Superior temporal gyrus (tissue), 1 donor: Measurements from ENCODE around the gene EDEM2.
"Not testable (repeated sequence)": the region's sequence is repeated elsewhere in the genome, so short reads cannot be mapped to it uniquely, and the experiment has no call there.

Source experiments
- DNase-seq: peaks from one replicate; pipeline ENCODE4 v3.0.0-alpha.2; 2016; ENCODE audit errors: extremely low spot score

Gene EDEM2

DNA sequence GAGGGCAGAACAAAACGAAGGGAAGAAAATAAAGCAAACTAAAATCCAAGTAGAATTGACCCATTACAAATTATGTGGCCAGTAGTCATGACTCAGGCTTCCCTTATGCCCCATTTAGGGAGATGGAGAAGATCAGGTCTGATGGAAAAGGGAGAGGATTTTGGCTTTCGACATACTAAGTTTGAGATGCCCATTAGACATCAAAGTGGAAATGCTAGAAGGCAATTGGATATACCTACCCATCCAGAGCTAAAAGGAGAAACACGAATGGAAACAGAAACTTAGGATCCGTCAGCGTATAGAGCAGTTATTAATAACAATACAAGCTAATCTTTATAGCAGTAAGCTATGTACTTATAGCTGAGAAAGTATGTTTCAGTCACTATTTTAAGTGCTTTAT, 59.3 kb downstream of the EDEM2 start:
- DNase-seq = no peak

DNA sequence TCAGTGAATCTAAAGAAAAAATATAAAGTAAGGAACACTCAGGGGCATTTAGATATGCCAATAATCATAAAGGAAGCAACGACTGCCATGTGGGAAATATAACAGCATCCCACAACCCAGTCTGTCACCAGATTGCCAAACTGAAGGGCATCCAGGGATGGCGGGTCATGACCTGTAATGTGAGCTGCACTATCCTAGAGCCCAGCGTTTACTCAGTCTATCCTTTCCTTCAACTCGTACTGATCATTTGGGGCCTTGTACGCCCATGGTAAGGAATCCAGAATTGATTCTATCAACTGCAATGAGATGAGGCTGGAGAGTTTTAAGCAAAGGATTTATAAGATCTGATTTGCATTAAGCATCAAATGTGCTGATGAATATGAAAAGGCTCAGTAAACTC, 59.8 kb downstream of the EDEM2 start:
- no peak for DNase-seq

DNA sequence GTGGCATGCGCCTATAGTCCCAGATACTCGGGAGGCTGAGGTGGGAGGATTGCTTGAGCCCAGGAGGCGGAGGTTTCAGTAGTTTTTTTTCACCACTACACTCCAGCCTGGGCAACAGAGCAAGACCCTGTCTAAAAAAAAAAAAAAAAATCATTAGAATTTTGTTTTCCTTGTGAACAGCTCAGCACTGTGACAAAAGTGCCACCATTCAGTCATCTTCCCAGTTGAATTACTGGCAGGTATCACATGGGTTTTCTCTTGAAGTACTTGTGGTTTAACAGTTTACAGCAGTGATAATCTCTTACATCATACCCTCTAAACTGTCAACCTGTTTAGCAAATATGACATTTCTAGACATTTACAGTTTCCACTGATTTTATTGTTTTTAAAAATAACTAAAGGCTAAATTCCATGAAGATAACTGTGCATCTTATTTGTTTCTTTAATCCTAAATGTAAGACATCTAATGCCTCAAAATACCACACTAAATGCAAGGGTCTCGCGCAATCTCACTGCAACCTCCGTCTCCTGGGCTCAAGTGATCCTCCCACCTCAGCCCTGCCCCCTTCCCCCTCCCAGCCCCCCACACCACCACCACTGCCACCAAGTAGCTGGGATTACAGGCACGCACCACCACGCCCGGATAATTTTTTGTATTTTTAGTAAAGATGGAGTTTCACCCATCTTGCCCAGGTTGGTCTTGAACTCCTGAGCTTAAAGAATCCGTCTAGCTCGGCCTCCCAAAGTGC, 61.5 kb downstream of the EDEM2 start:
- no peak for DNase-seq

DNA sequence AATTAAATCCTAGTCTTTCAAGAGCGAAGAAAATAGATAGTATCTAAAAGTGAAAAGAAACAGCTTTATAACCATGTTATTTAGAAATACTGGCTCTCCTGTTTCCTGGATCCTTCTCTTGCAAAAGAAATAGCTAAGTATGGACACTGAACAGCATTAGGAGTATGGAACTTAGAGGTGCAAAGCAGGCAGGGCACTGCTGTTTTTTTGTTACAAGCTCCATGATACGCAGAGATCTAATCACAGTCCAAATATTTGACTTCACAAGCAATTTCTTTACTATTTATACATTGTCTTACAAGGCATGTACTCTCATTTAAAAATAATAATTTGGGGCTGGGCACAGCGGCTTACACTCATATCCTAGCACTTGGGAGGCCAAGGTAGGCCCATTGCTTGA, 62.1 kb downstream of the EDEM2 start:
- DNase-seq = no peak

DNA sequence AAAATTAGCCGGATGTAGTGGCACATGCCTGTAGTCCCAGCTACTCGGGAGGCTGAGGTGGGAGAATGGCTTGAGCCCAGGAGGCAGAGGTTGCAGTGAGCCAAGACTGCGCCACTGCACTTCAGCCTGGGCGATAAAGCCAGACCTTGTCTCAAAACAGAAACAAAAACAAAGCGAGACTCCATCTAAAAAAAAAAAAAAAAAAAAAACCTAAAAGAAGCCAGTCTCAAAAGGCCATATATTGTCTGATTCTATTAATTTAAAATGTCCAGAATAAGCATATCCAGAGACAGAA, 66.8 kb downstream of the EDEM2 start:
- DNase-seq = not testable (repeated sequence)

DNA sequence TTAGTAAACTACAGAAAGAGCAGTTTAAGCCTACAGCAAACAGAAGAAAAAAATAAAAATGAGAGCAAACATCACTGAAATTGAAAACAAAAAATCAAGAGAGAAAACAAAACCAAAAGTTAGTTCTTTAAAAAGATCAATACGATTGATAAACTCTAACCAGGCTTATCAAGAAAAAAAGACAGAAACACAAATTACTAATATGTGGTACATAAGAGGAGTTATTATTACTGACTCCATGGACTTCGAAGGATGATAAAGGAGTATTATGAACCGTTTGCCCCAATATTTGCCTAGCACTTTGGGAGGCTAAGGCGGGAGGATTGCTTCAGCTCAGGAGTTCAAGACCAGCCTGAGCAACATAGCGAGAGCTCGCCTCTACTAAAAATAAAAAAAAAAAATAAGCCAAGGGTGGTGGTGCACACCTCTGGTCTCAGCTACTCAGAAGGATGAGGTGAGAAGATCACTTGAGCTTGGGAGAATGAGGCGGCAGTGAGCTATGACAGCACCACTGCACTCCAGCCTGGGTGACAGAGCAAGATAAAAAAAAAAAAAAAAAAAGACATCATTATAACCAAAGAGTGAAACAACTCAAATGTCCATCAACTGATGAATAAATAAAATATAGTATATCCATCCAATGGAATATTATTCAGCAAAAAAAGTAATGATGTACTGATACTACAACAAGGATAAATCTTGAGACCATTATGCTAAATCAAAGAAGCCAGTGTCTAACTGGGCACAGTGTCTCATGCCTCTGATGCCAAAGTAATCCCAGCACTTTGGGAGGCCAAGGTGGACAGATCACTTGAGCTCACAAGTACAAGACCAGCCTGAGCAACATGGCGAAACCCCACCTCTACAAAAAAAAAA, 67.4 kb downstream of the EDEM2 start:
- no peak for DNase-seq

DNA sequence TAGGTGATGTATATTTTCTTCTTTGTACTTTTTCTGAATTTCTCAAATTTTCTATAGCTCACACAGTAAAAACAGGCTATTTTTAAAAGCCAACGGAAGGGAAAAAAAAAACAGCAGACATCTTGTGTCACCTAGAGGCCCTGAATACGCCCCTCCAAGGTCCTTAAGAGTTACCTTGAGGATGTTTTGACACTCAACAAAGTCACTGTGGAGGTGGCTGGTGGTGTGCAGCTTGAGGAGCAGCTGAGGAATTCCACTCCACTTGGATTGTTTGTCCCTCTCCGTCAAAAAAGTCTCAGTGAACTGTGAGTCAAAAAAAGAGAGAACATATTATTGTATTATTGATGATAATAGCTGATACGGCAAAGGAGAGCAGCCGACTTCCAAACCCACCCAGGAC, 69.3 kb downstream of the EDEM2 start:
- no peak for DNase-seq

DNA sequence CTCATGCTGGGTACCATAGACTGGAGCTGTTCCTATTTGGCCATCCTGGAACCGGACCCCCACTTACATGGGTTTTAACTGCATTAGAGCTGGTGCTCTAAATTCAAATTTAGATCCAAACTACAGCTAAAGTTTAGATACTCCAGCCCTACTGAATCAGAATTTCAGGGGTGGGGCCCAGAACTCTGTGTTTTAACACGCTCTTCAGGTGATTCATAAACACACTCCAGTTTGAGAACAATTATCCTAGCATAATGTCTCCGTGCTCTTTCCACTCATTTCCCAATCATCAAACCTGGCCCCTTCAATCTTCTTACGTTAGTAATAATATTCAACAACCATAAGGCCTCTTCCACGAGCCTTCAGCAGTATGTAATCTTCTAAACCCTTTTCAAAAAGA, 69.8 kb downstream of the EDEM2 start:
- no peak for DNase-seq

DNA sequence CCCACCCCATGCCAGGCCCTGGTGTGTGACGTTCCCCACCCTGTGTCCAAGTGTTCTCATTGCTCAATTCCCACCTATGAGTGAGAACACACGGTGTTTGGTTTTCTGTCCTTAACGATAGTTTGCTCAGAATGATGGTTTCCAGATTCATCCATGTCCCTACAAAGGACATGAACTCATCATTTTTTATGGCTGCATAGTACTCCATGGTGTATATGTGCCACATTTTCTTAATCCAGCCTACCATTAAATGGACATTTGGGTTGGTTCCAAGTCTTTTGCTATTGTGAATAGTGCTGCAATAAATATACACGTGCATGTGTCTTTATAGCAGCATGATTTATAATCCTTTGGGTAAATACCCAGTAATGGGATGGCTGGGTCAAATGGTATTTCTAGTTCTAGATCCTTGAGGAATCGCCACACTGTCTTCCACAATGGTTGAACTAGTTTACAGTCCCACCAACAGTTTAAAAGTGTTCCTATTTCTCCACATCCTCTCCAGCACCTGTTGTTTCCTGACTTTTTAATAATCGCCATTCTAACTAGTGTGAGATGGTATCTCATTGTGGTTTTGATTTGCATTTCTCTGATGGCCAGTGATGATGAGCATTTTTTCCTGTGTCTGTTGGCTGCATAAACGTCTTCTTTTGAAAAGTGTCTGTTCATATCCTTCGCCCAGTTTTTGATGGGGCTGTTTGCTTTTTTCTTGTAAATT, 75.5 kb downstream of the EDEM2 start:
- not testable (repeated sequence) for DNase-seq

DNA sequence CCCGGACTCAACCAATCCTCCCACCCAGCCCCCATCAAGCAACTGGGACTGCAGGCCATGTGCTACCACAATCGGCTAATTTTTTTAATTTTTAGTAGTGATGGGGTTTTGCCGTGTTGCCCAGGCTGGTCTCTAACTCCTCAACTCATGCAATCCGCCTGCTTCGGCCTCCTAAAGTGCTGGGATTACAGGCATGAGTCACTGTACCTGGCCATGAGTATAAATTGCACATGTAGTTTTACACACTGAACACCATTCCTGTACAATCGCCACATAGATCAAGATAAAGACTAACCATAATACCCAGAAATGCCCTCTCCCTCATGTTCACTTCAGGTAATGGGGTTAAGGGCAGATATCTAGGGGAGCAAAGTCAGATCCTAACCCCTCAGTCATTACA, 80.9 kb downstream of the EDEM2 start:
- no peak for DNase-seq
